A172 (cell line): ENCODE data around the gene PBX4. TPM values are rescaled to one million over a fixed set of nuclear protein-coding genes. Genes with fewer than 3 reads are reported as not detected.
"Not testable (repeated sequence)": the region's sequence is repeated elsewhere in the genome, so short reads cannot be mapped to it uniquely, and the experiment has no call there.

Experiments
- DNase-seq: peaks from one replicate; pipeline ENCODE4 v3.0.0-alpha.2; 2015; ENCODE audit warnings: low spot score
- total RNA-seq: library from RNA; depleted of rRNA; stranded (reverse); fragments of >200 nt; shearing (Covaris generic); gene quantifications from 2 replicates; pipeline ENCODE4 v1.2.3, GENCODE V29; 2014; rRNA removed

Gene PBX4
- total RNA-seq, result 3.6 and 3.9 TPM in 2 replicates

GRCh38 chr19:19618219-19619051, at the start of gene PBX4:
PBX4 (minus strand) TSS chr19:19618687; CDS start chr19:19618629, 58 bp downstream.
- DNase-seq, result peak; percentile 87

GRCh38 chr19:19665420-19665948, 47.0 kb upstream of the PBX4 start:
- DNase-seq, result not testable (repeated sequence)

- DNase-seq, result peak; percentile 98
These were observed 45.0 kb upstream of the PBX4 start, which contains the start of gene ATP13A1 for GRCh38 chr19:19663256-19664120. ATP13A1 (minus strand) TSS chr19:19663676; CDS start chr19:19663666, 10 bp downstream.

- DNase-seq, result peak; percentile 18
These were observed 44.4 kb upstream of the PBX4 start for GRCh38 chr19:19662871-19663255.

- DNase-seq, result no peak
These were observed 43.9 kb upstream of the PBX4 start for GRCh38 chr19:19662344-19662743.

- DNase-seq, result no peak
These were observed 43.3 kb upstream of the PBX4 start for GRCh38 chr19:19661675-19662251.

- no peak for DNase-seq
These were observed 42.7 kb upstream of the PBX4 start for GRCh38 chr19:19661141-19661674.

GRCh38 chr19:19659646-19660245, 41.3 kb upstream of the PBX4 start:
- no peak for DNase-seq

GRCh38 chr19:19657397-19657783, 38.9 kb upstream of the PBX4 start:
- no peak for DNase-seq

- DNase-seq, result no peak
These were observed 38.2 kb upstream of the PBX4 start for GRCh38 chr19:19656451-19657396.

GRCh38 chr19:19655641-19656343, 37.3 kb upstream of the PBX4 start:
- no peak for DNase-seq

- no peak for DNase-seq
These were observed 36.6 kb upstream of the PBX4 start for GRCh38 chr19:19655051-19655594.

- no peak for DNase-seq
These were observed 36.0 kb upstream of the PBX4 start for GRCh38 chr19:19654441-19654840.

GRCh38 chr19:19653597-19654147, 35.2 kb upstream of the PBX4 start:
- DNase-seq, result no peak

- peak; percentile 34 for DNase-seq
These were observed 34.2 kb upstream of the PBX4 start for GRCh38 chr19:19652482-19653295.

GRCh38 chr19:19651076-19651475, 32.6 kb upstream of the PBX4 start:
- DNase-seq, result no peak

GRCh38 chr19:19650331-19650730, 31.8 kb upstream of the PBX4 start:
- DNase-seq, result no peak

GRCh38 chr19:19649580-19649995, 31.1 kb upstream of the PBX4 start:
- DNase-seq, result no peak
